Neural cell (in vitro differentiated cells): Measurements from ENCODE around the gene ARL10. TPM values are rescaled to one million over a fixed set of nuclear protein-coding genes. Genes with fewer than 3 reads are reported as not detected.

Experiments
- H2AFZ ChIP-seq: fragments of 200-600, 300-800 bp; sonication (generic), shearing (Covaris generic); 2 replicates; pipeline ENCODE4 v1.6.0; 2014; ENCODE audit warnings: low read depth, mild to moderate bottlenecking, antibody characterized with exemption, low read length, moderate library complexity
- H3F3A ChIP-seq: fragments of 200-600 bp; shearing (Covaris generic); 2 replicates; pipeline ENCODE4 v1.6.1; 2016; ENCODE audit warnings: mild to moderate bottlenecking, moderate library complexity, mixed read lengths, antibody characterized with exemption, low read length; ENCODE audit not compliant: insufficient read depth, poor library complexity, severe bottlenecking
- H3K27ac ChIP-seq: fragments of 200-600, 300-800 bp; sonication (generic), shearing (Covaris generic); 2 replicates; pipeline ENCODE4 v1.5.1; 2014; ENCODE audit warnings: mild to moderate bottlenecking, low read length, moderate library complexity
- H3K27me3 ChIP-seq: fragments of 300-800, 200-600 bp; sonication (generic), shearing (Covaris generic); 2 replicates; pipeline ENCODE4 v1.6.0; 2014; ENCODE audit warnings: mild to moderate bottlenecking, low read depth, low read length, moderate library complexity; ENCODE audit not compliant: insufficient read depth
- H3K36me3 ChIP-seq: fragments of 300-800, 200-600 bp; sonication (generic), shearing (Covaris generic); 2 replicates; pipeline ENCODE4 v1.5.1; 2014; ENCODE audit warnings: mild to moderate bottlenecking, antibody characterized with exemption, low read length, moderate library complexity; ENCODE audit not compliant: insufficient read depth
- H3K4me2 ChIP-seq: fragments of 300-800, 200-600 bp; sonication (generic), shearing (Covaris generic); 2 replicates; pipeline ENCODE4 v1.6.0; 2014; ENCODE audit warnings: mild to moderate bottlenecking, low read length
- H3K4me3 ChIP-seq: fragments of 300-800, 200-600 bp; sonication (generic), shearing (Covaris generic); 2 replicates; pipeline ENCODE4 v1.5.1; 2014; ENCODE audit warnings: mild to moderate bottlenecking, low read length, moderate library complexity
- H3K79me2 ChIP-seq: fragments of 200-600 bp; shearing (Covaris generic); replicated peaks from 2 replicates; pipeline ENCODE4 v1.6.0; 2014; ENCODE audit warnings: mild to moderate bottlenecking, low read length, moderate library complexity; ENCODE audit not compliant: insufficient read depth
- H3K9ac ChIP-seq: fragments of 300-800, 200-600 bp; sonication (generic), shearing (Covaris generic); 2 replicates; pipeline ENCODE4 v1.6.1; 2016; ENCODE audit warnings: mild to moderate bottlenecking, low read length, mixed read lengths
- H3K9me2 ChIP-seq: fragments of 200-600 bp; shearing (Covaris generic); 2 replicates; pipeline ENCODE4 v1.6.1; 2016; ENCODE audit warnings: mild to moderate bottlenecking, low read length, mixed read lengths; ENCODE audit not compliant: insufficient read depth
- H3K9me3 ChIP-seq: fragments of 200-600, 300-800 bp; sonication (generic), shearing (Covaris generic); 2 replicates; pipeline ENCODE4 v1.6.1; 2016; ENCODE audit warnings: mild to moderate bottlenecking, mixed run types, low read length, moderate library complexity, mixed read lengths
- H4K20me1 ChIP-seq: fragments of 200-600 bp; shearing (Covaris generic); 2 replicates; pipeline ENCODE4 v1.6.1; 2016; ENCODE audit warnings: mild to moderate bottlenecking, mixed run types; ENCODE audit not compliant: insufficient read depth
- CTCF ChIP-seq: fragments of 450-650 bp; IDR thresholded peaks from 2 replicates; pipeline ENCODE4 v1.5.1; 2014; ENCODE audit warnings: antibody characterized with exemption, mild to moderate bottlenecking, moderate library complexity; ENCODE audit not compliant: poor library complexity, severe bottlenecking
- EP300 ChIP-seq: fragments of 450-650 bp; conservative IDR thresholded peaks from 2 replicates; pipeline ENCODE4 v1.6.1; 2014; ENCODE audit warnings: antibody characterized with exemption, mild to moderate bottlenecking, moderate library complexity; ENCODE audit not compliant: poor library complexity, severe bottlenecking
- EZH2 ChIP-seq: fragments of 200-600, 300-800 bp; shearing (Covaris generic), sonication (generic); IDR thresholded peaks from 2 replicates; pipeline ENCODE4 v1.6.1; 2014; ENCODE audit warnings: antibody characterized with exemption, low read length, borderline replicate concordance, mild to moderate bottlenecking; ENCODE audit not compliant: insufficient read depth, poor library complexity, severe bottlenecking
- MXI1 ChIP-seq: fragments of 450-650 bp; conservative IDR thresholded peaks from 2 replicates; pipeline ENCODE4 v1.6.1; 2014; ENCODE audit warnings: antibody characterized with exemption, mild to moderate bottlenecking; ENCODE audit not compliant: poor library complexity, severe bottlenecking
- POLR2AphosphoS5 ChIP-seq: IDR thresholded peaks from 2 replicates; pipeline ENCODE4 v1.6.1; 2012
- RAD21 ChIP-seq: fragments of 450-650 bp; conservative IDR thresholded peaks from 2 replicates; pipeline ENCODE4 v1.6.1; 2014; ENCODE audit warnings: antibody characterized with exemption, mild to moderate bottlenecking, moderate library complexity
- REST ChIP-seq: IDR thresholded peaks from 2 replicates; pipeline ENCODE4 v1.6.1; 2012; ENCODE audit warnings: borderline replicate concordance
- SMC3 ChIP-seq: fragments of 450-650 bp; conservative IDR thresholded peaks from 2 replicates; pipeline ENCODE4 v1.6.1; 2014; ENCODE audit warnings: antibody characterized with exemption, mild to moderate bottlenecking, moderate library complexity; ENCODE audit not compliant: poor library complexity
- TAF1 ChIP-seq: IDR thresholded peaks from 2 replicates; pipeline ENCODE4 v1.6.1; 2012; ENCODE audit warnings: low read depth
- polyA plus RNA-seq: library from polyadenylated mRNA; depleted of rRNA; stranded (reverse); fragments of >200 nt; gene quantifications from 2 replicates; pipeline ENCODE4 v1.2.3, GENCODE V29; 2014

The ARL10 gene
- polyA plus RNA-seq, 1 donor from 2014 or later, result 22.8 TPM

DNA sequence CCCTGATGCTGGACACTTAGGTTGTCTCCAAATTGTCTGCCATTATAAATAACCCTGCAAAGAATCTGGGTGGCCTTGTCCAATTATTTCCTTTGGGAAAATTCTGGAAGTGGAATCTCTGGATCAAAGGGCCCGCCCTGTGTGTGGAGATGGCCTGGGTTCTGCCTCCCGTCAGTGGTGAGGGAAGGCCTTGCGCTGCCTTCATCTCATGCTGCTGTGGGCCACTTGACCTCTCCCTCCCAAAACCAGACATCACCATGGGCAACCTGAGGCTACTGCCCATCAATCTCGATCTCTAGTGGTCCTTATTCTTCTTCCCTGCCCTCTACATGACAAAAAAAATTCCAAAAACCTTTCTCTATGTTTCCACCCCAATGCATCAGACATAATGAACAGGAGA, 44.5 kb downstream of the ARL10 start:
- Histone ChIP-seq H3K9ac (no peak overlapping the region), H3K79me2 (no peaks in the 10 kb centered on the region), H3K36me3 (no peaks in the 10 kb centered on the region), H3K9me2 (no peaks in the 10 kb centered on the region), H3K4me2 (no peak overlapping the region), H3K27me3 (no peaks in the 10 kb centered on the region), H3K4me3 (no peak overlapping the region), H4K20me1 (no peaks in the 10 kb centered on the region), H3F3A (no peaks in the 10 kb centered on the region), H3K9me3 (no peaks in the 10 kb centered on the region), H3K27ac (no peak overlapping the region), H2AFZ (no peak overlapping the region)
- TF ChIP-seq EP300 (no peak), MXI1 (no peak), SMC3 (no peak), REST (no peak), POLR2AphosphoS5 (no peak), EZH2 (no peak), RAD21 (no peak), CTCF (no peak), TAF1 (no peak)

- TF ChIP-seq MXI1, result no peak
- TF ChIP-seq SMC3, result no peak
- TF ChIP-seq EZH2, result no peak
- TF ChIP-seq TAF1, result no peak
- TF ChIP-seq EP300, result no peak
- TF ChIP-seq POLR2AphosphoS5, result no peak
- no peak for TF ChIP-seq RAD21
- TF ChIP-seq CTCF, result no peak
- TF ChIP-seq REST, result no peak
- no peak overlapping the region for H2AFZ ChIP-seq
- H4K20me1 ChIP-seq, result no peaks in the 10 kb centered on the region
- H3K4me2 ChIP-seq, result no peak overlapping the region
- no peaks in the 10 kb centered on the region for H3K9me2 ChIP-seq
- H3K79me2 ChIP-seq, result peaks cover 2% of the 10 kb centered on the region
- no peaks in the 10 kb centered on the region for H3K27me3 ChIP-seq
- no peak overlapping the region for H3K4me3 ChIP-seq
- H3K9me3 ChIP-seq, result no peaks in the 10 kb centered on the region
- no peaks in the 10 kb centered on the region for H3K36me3 ChIP-seq
- no peak overlapping the region for H3K9ac ChIP-seq
- H3F3A ChIP-seq, result no peaks in the 10 kb centered on the region
- H3K27ac ChIP-seq, result no peak overlapping the region
Observed at GRCh38 chr5:176410486-176411180, 45.3 kb downstream of the ARL10 start.
